ENCODE data around the gene SPPL2B.
"Not testable (repeated sequence)": the region's sequence is repeated elsewhere in the genome, so short reads cannot be mapped to it uniquely, and the experiment has no call there.

The SPPL2B gene, protein sequence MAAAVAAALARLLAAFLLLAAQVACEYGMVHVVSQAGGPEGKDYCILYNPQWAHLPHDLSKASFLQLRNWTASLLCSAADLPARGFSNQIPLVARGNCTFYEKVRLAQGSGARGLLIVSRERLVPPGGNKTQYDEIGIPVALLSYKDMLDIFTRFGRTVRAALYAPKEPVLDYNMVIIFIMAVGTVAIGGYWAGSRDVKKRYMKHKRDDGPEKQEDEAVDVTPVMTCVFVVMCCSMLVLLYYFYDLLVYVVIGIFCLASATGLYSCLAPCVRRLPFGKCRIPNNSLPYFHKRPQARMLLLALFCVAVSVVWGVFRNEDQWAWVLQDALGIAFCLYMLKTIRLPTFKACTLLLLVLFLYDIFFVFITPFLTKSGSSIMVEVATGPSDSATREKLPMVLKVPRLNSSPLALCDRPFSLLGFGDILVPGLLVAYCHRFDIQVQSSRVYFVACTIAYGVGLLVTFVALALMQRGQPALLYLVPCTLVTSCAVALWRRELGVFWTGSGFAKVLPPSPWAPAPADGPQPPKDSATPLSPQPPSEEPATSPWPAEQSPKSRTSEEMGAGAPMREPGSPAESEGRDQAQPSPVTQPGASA

DNA sequence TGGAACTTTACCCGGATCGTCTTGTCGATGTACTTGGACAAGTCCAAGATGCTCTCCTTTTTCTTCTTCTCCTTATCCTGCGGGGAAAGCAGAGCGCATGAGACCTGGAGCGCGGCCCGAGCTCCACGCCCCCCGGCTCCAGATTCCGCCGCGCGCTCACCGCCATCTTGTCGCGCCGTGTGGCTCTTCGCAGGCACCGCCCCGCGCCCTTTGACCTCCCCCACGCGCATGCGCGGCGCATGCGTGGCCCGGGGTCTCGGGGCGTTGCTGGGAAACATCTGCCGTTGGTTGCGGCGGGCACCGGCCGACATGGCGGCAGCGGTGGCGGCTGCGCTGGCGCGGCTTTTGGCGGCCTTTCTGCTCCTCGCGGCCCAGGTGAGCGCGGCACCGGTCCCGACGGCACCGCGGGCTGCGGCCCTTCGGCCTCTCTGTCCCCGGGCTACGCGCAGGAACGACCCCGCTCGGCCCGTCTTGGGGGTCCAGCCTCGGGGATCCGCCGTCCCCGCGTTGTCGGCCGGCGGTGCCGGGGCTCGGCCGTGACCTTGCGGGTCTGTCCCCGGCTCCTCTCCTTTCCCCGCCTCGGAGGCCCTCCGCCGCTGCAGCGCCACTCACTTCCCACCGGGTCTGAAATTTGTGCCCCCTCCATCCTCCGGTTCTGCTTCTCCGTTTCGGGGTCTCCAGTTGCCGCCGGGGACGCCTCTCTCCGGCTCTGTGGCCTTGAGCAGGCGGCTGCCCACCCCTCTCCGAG is at the start of gene SPPL2B, which contains the start of gene LSM7:
TSS of gene SPPL2B (plus strand) at position 284 of the 748 bp plus-strand sequence. CDS start at position 310, 26 bp downstream.
TSS of gene LSM7 (minus strand) at position 186 of the 748 bp plus-strand sequence. CDS start at position 166, 20 bp downstream.
- peak within 1 kb of the TSS; percentile 97 to 98 for H3K27ac Mint-ChIP-seq
- ATAC-seq, result peak; percentile 76
- no peaks in the 10 kb centered on the region for H3K27me3 Mint-ChIP-seq
- peak; percentile 91 to 92 for DNase-seq
- peaks cover 83% of the 10 kb centered on the region for H3K4me1 Mint-ChIP-seq
- H3K4me3 Mint-ChIP-seq, result peak within 1 kb of the TSS; percentile 89 to 98
- H3K9me3 Mint-ChIP-seq, result no peaks in the 10 kb centered on the region

DNA sequence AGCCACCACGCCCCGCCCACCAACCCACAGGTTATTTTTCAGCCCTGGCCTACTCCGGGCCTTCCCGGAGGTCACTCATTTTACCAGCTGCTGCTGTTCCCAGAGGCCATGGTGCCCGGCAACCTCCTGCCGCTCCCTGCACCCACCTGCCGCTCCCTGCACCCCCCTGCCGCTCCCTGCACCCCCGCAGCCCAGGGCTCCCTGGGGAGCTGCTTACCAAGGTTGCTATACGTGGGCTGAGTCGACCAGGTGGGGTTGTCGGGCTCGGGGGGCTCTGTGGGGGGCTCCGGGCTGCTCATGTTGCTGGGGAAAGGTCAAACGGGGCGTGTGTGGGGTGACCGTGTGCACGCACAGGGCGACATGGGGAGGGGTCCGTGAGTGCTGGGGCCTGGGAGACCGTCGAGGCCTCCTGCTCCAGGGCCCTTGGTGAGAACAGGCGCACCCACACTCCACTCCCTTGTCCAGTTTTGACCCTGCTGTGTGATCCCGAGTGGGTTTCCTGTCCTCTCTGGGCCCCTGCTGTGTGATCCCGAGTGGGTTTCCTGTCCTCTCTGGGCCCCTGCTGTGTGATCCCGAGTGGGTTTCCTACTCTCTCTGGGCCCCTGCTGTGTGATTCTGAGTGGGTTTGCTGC is 47.7 kb upstream of the SPPL2B start:
- no peak for DNase-seq
- Mint-ChIP-seq H3K27ac (peak overlapping the region in 1 of 2 donors; percentile 71), H3K4me3 (no peak overlapping the region), H3K27me3 (peaks cover 14% of the 10 kb centered on the region), H3K4me1 (peaks cover 22% of the 10 kb centered on the region), H3K9me3 (no peaks in the 10 kb centered on the region)
- peak; percentile 24 for ATAC-seq

DNA sequence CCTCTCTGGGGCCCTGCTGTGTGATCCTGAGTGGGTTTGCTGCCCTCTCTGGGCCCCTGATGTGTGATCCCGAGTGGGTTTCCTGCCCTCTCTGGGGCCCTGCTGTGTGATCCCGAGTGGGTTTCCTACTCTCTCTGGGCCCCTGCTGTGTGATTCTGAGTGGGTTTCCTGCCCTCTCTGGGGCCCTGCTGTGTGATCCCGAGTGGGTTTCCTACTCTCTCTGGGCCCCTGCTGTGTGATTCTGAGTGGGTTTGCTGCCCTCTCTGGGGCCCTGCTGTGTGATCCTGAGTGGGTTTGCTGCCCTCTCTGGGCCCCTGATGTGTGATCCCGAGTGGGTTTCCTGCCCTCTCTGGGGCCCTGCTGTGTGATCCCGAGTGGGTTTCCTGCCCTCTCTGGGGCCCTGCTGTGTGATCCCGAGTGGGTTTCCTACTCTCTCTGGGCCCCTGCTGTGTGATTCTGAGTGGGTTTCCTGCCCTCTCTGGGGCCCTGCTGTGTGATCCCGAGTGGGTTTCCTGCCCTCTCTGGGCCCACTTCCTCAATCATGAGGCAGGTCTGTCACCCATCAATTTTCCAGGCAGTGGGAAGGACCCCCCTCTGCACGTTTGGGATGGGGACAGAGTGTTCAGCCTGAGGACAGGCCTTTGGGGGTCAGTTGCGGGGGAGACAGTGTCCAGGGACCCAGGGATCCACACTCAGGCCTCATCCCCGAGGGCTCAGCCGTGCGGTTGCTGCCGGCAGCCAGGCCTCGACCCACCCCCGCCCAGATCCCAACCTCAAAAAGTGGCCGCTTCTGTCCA is 47.0 kb upstream of the SPPL2B start:
- Mint-ChIP-seq H3K4me1 (peaks cover 22% of the 10 kb centered on the region), H3K27me3 (peaks cover 14% of the 10 kb centered on the region), H3K27ac (peak overlapping the region in 1 of 2 donors; percentile 82), H3K4me3 (peak overlapping the region; percentile 48 to 85)
- DNase-seq, H3K9me3 Mint-ChIP-seq, ATAC-seq: not testable (repeated sequence)

DNA sequence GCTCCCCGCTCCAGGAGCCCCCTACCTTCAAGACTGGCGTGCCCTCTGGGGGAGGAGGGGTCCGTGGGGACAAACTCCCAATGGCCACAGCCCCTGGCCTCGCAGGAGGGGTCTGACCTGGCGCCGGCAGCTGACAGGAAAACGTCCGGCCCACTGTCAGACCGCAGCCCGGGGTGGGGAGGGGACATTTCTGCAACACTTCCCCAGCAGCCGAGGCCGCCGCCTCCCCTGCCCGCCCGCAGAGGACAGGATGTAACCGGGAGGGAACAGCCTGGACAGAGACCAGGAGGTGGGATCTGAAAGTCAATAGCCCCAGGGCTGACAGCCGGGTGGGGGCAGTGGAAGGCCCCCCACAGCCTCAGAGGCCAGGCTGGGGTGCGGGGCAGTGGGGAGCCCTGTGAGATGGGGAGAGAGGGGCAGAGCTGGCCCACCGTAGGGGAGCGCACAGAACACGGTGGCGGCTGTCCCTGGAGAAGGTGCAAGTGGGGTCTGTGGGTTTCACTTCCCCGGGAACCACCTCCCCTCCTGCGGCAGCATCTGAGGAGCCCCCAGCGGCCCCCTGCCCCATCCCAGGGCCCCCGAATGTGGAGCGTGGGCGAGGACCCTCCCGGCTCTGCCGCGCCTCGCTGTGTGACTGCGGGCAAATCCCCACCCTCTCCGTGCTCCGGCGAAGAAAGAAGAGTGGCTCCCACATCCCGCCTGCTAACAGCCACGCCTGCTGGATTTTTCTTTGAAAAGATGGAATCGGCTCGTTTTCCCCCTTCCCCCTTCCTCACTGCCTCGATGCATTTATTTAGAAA is 46.2 kb upstream of the SPPL2B start, which contains the start of gene PEAK3:
TSS of gene PEAK3 (minus strand) at position 114 of the 800 bp plus-strand sequence. CDS start 1,244 bp downstream, outside the sequence.
- Mint-ChIP-seq H3K9me3 (no peaks in the 10 kb centered on the region), H3K27ac (peak within 1 kb of the TSS in 1 of 2 donors; percentile 86), H3K4me1 (peaks cover 22% of the 10 kb centered on the region), H3K27me3 (peaks cover 14% of the 10 kb centered on the region), H3K4me3 (peak within 1 kb of the TSS; percentile 68 to 85)
- ATAC-seq (peak; percentile 65), DNase-seq (peak in 1 of 2 donors; percentile 42)

DNA sequence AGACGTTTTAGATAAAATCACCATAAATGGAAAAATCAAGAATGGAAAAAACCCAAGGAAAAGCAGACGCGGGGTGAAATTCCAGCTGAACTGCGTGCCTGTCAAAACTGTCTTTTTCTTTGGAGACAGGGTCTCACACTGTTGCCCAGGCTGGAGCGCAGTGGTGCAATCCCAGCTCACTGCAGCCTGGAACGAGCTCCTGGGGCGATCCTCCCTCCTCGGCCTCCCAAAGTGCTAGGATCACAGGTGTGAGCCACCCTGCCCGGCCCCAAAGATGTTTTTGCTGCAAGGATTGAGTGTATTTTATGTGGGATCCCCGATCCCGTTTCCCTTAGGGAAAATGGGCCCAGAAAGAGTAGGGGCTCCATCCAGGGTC is 45.6 kb upstream of the SPPL2B start:
- Mint-ChIP-seq H3K4me3 (peak overlapping the region; percentile 68 to 85), H3K27ac (peak overlapping the region in 1 of 2 donors; percentile 86), H3K9me3 (no peaks in the 10 kb centered on the region), H3K4me1 (peaks cover 22% of the 10 kb centered on the region), H3K27me3 (peaks cover 14% of the 10 kb centered on the region)
- DNase-seq (no peak), ATAC-seq (no peak)

DNA sequence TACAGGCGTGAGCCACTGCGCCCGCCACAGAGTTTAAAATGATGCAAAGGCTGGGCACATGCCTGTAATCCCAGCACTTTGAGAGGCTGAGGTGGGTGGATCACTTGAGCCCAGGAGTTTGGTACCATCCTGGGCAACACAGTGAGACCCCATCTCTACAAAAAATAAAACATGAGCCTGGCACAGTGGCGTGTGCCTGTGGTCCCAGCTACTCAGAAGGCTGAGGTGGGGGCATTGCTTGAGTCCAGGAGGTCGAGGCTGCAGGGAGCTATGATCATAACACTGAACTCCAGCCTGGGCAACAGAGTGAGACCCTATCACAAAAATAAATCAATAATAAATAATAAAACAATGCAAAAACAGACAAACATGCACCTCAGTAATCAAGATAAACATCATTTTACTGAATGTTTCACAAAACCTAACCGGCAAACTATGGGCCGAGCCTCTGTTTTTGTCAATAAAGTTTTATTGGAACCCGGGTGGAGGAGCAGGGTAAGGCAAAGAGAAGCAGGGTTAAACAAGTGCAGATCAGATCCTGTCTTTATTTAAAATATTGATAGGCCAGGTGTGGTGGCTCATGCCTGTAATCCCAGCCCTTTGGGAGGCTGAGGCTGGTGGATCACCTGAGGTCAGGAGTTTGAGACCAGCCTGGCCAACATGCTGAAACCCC is 44.5 kb upstream of the SPPL2B start:
- no peak for DNase-seq
- no peak for ATAC-seq
- Mint-ChIP-seq H3K27me3 (peaks cover 25% of the 10 kb centered on the region), H3K27ac (peak overlapping the region in 1 of 2 donors; percentile 27), H3K4me3 (no peak overlapping the region), H3K9me3 (no peaks in the 10 kb centered on the region), H3K4me1 (peaks cover 30% of the 10 kb centered on the region)

DNA sequence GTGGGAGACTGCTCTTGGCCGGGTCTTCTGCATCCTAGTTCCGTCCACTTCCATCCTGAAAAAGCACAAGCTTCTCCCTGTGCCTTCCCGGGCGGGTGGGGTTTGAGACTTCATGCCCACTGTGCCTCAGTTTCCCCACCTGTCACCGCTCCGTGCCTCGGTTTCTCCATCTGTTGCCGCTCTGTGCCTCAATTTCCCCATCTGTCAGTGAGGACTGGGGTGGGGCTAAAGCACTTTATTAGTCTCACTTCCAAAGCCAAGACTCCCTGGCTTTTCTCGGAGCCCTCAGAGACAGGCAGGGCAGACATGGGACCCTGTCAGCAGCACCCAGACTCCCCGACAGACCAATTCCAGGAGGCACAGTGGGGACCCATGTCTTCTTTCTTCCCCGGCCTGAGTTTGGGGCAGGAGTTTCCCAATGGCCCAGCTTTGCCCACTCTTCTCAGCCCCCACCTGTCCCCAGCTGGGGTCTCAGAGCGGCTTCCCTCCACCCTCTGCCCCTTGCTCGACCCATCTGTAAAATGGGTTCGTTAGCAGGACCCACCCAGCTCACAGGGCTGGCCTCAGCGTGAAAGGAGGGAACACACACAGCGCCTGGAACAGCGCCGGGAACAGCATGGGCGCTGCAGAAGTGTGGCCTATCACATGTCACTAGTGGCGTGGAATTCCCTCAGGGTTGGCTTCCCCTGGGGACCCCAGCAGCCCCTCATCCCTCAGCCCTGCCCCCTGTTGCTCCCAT is 41.9 kb upstream of the SPPL2B start:
- Mint-ChIP-seq H3K9me3 (no peaks in the 10 kb centered on the region), H3K27ac (no peak overlapping the region), H3K4me1 (peaks cover 46% of the 10 kb centered on the region), H3K27me3 (peaks cover 45% of the 10 kb centered on the region), H3K4me3 (no peak overlapping the region)
- DNase-seq, result no peak
- ATAC-seq, result no peak

DNA sequence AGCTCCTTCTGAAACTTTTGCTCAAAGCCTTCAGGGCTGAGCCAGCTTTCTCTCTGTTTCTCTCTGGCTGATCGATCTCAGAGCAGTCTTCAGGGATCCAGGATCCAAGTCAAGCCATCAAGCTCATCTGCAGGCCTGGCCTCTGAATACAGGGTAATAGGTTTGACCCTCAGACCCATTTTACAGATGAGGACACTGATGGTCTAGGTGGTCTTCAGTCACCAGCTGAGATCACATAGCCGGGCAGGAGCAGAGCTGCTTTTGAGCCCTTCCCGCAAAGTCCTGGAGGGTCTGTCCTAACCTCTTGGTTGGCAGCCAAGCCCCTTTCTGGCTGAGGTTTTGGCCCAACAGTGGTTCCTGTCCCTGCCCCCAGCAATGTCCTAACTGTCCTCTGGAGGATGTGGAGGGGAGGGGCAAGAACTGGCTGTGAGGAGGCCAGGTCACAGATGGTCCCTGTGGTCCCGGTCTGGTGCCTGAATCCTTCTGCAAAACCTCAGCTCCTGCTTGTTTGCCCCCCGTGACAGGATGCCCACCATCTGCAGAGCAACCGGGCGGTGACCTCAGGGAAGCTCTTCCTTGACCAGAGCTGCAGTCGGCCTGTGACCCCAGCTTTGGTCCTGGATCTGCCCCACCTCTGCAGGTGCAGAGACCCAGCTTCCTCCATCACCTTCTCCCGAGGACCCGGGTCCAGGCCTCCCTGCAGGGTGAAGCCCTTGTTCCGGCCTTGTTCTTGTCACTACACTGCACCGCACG is 40.7 kb upstream of the SPPL2B start:
- no peaks in the 10 kb centered on the region for H3K9me3 Mint-ChIP-seq
- DNase-seq (no peak), ATAC-seq (no peak)
- peaks cover 34% of the 10 kb centered on the region for H3K27me3 Mint-ChIP-seq
- peak overlapping the region in 1 of 2 donors; percentile 1 for H3K27ac Mint-ChIP-seq
- no peak overlapping the region for H3K4me3 Mint-ChIP-seq
- H3K4me1 Mint-ChIP-seq, result peaks cover 38% of the 10 kb centered on the region

DNA sequence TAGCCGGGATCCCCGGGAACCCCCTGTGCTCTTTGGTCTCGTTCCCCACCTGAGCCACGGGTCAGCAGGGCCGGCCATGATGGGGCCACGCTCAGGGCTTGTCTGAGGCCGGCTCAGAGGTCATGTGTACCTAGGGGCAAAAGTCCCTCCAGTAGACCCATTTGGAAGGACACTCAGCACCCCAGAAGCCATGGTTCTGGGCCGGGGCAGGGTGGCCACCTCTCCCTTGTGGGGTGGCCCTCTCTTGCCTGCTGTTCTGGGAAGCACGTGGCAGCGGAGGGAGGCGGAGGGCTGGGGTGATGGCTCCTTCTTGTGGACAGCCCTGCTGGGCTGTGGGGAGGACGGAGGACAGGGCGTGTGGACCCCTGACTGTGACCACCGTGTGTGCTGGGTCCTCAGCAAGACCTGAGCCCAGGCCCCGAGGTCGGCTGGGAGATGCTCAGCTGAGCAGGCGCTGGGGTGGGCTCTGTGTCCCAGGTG is 40.1 kb upstream of the SPPL2B start:
- H3K4me3 Mint-ChIP-seq, result peak overlapping the region; percentile 94
- H3K4me1 Mint-ChIP-seq, result peaks cover 36% of the 10 kb centered on the region
- H3K27ac Mint-ChIP-seq, result peak overlapping the region in 1 of 2 donors; percentile 28
- H3K27me3 Mint-ChIP-seq, result peaks cover 31% of the 10 kb centered on the region
- DNase-seq (no peak), ATAC-seq (no peak)
- H3K9me3 Mint-ChIP-seq, result no peaks in the 10 kb centered on the region

DNA sequence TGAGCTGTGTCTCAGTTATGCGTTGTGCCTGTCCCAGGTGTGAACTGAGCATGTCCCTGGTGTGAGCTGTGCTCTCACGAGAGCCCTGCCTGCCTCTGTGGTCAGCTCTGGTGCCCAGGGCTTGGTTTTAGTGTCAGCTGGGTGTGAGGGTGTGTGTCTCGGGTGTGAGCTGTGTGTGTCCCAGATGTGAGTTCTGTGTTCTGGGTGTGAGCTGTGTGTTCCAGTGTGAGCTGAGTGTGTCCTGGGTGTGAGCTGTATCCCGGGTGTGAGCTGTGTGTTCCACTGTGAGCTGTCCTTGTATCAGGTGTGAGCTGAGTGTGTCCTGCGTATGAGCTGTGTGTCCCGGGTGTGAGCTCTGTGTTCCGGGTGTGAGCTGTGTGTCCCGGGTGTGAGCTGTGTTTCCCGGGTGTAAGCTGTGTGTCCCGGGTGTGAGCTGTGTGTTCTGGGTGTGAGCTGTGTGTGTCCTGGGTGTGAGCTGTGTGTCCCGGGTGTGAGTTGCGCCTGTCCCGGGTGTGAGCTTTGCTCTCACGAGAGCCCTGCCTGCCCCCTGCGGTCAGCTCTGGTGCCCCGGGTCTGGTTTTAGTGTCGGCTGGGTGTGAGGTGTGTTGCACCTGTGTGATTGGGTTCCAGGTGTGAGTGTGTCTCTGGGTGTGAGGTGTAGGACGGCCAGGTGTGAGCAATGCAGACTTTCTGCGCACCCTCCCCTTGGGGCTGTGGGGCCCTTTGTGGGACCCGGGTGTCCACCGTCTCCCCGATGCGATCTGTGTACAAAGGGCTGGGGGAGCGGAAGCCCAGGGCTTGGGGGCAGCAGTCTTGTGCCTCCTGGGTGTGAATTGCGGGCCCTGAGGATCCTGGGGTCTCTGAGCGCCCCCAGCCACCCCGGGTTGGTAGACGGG is 39.4 kb upstream of the SPPL2B start:
- peak overlapping the region; percentile 75 to 89 for H3K27ac Mint-ChIP-seq
- peak overlapping the region; percentile 94 for H3K4me3 Mint-ChIP-seq
- H3K27me3 Mint-ChIP-seq, result peaks cover 31% of the 10 kb centered on the region
- no peak for DNase-seq
- H3K4me1 Mint-ChIP-seq, result peaks cover 41% of the 10 kb centered on the region
- ATAC-seq, result peak; percentile 19
- H3K9me3 Mint-ChIP-seq, result no peaks in the 10 kb centered on the region

DNA sequence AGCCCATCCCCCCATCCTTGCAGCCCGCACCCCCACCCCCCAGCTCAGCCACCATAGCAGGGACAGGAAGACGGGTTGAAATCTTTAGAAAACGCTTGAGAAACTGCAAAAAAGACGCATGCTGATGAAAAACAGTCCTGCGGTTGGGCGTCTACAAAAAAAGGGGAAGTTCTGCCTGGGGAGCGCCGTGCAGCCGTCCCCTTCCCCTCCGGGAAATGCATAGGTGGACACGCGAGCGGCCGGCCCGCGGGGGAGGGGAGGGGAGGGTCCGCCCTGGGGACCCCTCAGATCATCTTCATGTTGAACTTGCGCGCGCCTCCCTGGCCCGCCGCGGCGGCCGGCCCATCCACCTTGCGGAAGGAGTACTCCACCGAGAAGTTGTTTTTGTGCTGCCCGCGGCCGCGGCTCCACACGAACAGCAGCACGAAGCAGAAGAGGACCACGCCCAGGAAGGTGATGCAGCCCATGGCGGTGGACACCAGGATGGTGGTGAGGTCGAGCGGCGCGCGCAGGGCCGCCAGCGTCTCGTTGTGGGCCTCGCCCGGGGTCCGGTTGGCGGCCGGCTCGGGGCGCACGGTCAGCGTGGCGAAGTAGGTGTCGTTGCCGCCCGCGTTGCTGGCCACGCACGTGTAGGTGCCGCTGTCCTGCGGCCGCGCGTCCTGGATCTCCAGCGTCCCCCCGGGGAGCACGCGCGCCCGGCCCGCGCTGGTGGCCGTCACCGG is 38.6 kb upstream of the SPPL2B start:
- H3K27me3 Mint-ChIP-seq, result peaks cover 31% of the 10 kb centered on the region
- DNase-seq (peak; percentile 54 to 70), ATAC-seq (peak; percentile 83)
- H3K27ac Mint-ChIP-seq, result peak overlapping the region; percentile 55 to 92
- H3K4me3 Mint-ChIP-seq, result peak overlapping the region; percentile 94
- H3K4me1 Mint-ChIP-seq, result peaks cover 45% of the 10 kb centered on the region
- no peaks in the 10 kb centered on the region for H3K9me3 Mint-ChIP-seq

Data from stimulated activated naive CD8-positive, alpha-beta T cell treated with anti-CD3 and anti-CD28 coated beads, Interleukin-15, amount 100 ng/mL, for 72 hours (primary cell).